ENCODE data around the gene BMPER. TPM values are rescaled to one million over a fixed set of nuclear protein-coding genes. Genes with fewer than 3 reads are reported as not detected.

The BMPER gene
- total RNA-seq, 1 donor from 2014 or later = 10.2 TPM

GRCh38 chr7:33958104-33958503 is 52.8 kb downstream of the BMPER start:
- DNase-seq (ENCODE audit: extremely low spot score, unreplicated experiment) = no peak
- H3K4me3 Mint-ChIP-seq = no peak overlapping the region
- no peaks in the 10 kb centered on the region for H3K36me3 Mint-ChIP-seq
- H3K27me3 Mint-ChIP-seq = no peaks in the 10 kb centered on the region
- no peaks in the 10 kb centered on the region for H3K4me1 Mint-ChIP-seq (ENCODE audit: unreplicated experiment)
- H3K27ac Mint-ChIP-seq = no peak overlapping the region
- no peak for TF ChIP-seq CTCF (conservative IDR thresholded peaks at IDR 0.05)
- H3K9me3 Mint-ChIP-seq = no peaks in the 10 kb centered on the region

- Mint-ChIP-seq H3K27ac (no peak overlapping the region), H3K4me1 (ENCODE audit: unreplicated experiment) (no peaks in the 10 kb centered on the region), H3K9me3 (no peaks in the 10 kb centered on the region), H3K27me3 (no peaks in the 10 kb centered on the region), H3K4me3 (no peak overlapping the region), H3K36me3 (no peaks in the 10 kb centered on the region)
- TF ChIP-seq CTCF (conservative IDR thresholded peaks at IDR 0.05) = no peak
- no peak for DNase-seq (ENCODE audit: extremely low spot score, unreplicated experiment)
These were observed 54.3 kb downstream of the BMPER start for GRCh38 chr7:33959676-33960075.

- Mint-ChIP-seq H3K9me3 (no peaks in the 10 kb centered on the region), H3K27ac (no peak overlapping the region)
These were observed 56.6 kb downstream of the BMPER start for GRCh38 chr7:33961948-33962347.

GRCh38 chr7:33964417-33965182 is 59.3 kb downstream of the BMPER start:
- no peaks in the 10 kb centered on the region for H3K27me3 Mint-ChIP-seq
- no peak overlapping the region for H3K27ac Mint-ChIP-seq
- no peaks in the 10 kb centered on the region for H3K9me3 Mint-ChIP-seq
- H3K4me1 Mint-ChIP-seq (ENCODE audit: unreplicated experiment) = no peaks in the 10 kb centered on the region
- no peak for DNase-seq (ENCODE audit: extremely low spot score, unreplicated experiment)
- no peak for TF ChIP-seq CTCF (conservative IDR thresholded peaks at IDR 0.05)
- H3K4me3 Mint-ChIP-seq = no peak overlapping the region
- H3K36me3 Mint-ChIP-seq = no peaks in the 10 kb centered on the region

More at GRCh38 chr7:33961948-33962347, 56.6 kb downstream of the BMPER start:
- no peaks in the 10 kb centered on the region for H3K27me3 Mint-ChIP-seq
- no peaks in the 10 kb centered on the region for H3K4me1 Mint-ChIP-seq (ENCODE audit: unreplicated experiment)
- no peak for DNase-seq (ENCODE audit: extremely low spot score, unreplicated experiment)
- TF ChIP-seq CTCF (conservative IDR thresholded peaks at IDR 0.05) = no peak
- H3K36me3 Mint-ChIP-seq = no peaks in the 10 kb centered on the region
- H3K4me3 Mint-ChIP-seq = no peak overlapping the region

GRCh38 chr7:33965183-33965744 is 59.9 kb downstream of the BMPER start:
- Mint-ChIP-seq H3K27ac (no peak overlapping the region), H3K9me3 (no peaks in the 10 kb centered on the region), H3K4me1 (ENCODE audit: unreplicated experiment) (no peaks in the 10 kb centered on the region), H3K27me3 (no peaks in the 10 kb centered on the region), H3K4me3 (no peak overlapping the region), H3K36me3 (no peaks in the 10 kb centered on the region)
- no peak for TF ChIP-seq CTCF (conservative IDR thresholded peaks at IDR 0.05)
- DNase-seq (ENCODE audit: extremely low spot score, unreplicated experiment) = no peak
